ENCODE results near the gene ATF1.

GRCh38 chr12:50828121-50828520 lies 64.2 kb downstream of the ATF1 start:
- TF ChIP-seq, protein P1, sequence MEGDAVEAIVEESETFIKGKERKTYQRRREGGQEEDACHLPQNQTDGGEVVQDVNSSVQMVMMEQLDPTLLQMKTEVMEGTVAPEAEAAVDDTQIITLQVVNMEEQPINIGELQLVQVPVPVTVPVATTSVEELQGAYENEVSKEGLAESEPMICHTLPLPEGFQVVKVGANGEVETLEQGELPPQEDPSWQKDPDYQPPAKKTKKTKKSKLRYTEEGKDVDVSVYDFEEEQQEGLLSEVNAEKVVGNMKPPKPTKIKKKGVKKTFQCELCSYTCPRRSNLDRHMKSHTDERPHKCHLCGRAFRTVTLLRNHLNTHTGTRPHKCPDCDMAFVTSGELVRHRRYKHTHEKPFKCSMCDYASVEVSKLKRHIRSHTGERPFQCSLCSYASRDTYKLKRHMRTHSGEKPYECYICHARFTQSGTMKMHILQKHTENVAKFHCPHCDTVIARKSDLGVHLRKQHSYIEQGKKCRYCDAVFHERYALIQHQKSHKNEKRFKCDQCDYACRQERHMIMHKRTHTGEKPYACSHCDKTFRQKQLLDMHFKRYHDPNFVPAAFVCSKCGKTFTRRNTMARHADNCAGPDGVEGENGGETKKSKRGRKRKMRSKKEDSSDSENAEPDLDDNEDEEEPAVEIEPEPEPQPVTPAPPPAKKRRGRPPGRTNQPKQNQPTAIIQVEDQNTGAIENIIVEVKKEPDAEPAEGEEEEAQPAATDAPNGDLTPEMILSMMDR (IDR thresholded peaks at IDR 0.05), result no peak
- no peak for TF ChIP-seq POLR2A (IDR thresholded peaks at IDR 0.05)

All from adrenal gland (tissue), 5 donors.